Astrocyte of the cerebellum (primary cell): Measurements from ENCODE around the gene TMEM63C.

Experiments used
- DNase-seq: peaks from one replicate; pipeline ENCODE4 v3.0.0-alpha.2; 2011; ENCODE audit warnings: low read depth
- H3K4me3 ChIP-seq: 2 replicates; pipeline ENCODE4 v1.5.1; 2011; ENCODE audit warnings: mild to moderate bottlenecking, low read depth, low read length, moderate library complexity
- in situ Hi-C: cut with HindIII; loops from 2 replicates; pipeline ENCODE4 v1.10.0; 2017; ENCODE audit warnings: low sequenced_read_pairs
- TF ChIP-seq, protein P1 (sequence below): IDR thresholded peaks from 2 replicates; pipeline ENCODE4 v1.5.1; 2012; ENCODE audit warnings: low read length, low read depth, moderate library complexity, mild to moderate bottlenecking; ENCODE audit errors: missing control alignments

Gene TMEM63C

GRCh38 chr14:77222546-77223225 lies 41.1 kb downstream of the TMEM63C start:
- in situ Hi-C loops: no loop called here
- TF ChIP-seq, protein P1, sequence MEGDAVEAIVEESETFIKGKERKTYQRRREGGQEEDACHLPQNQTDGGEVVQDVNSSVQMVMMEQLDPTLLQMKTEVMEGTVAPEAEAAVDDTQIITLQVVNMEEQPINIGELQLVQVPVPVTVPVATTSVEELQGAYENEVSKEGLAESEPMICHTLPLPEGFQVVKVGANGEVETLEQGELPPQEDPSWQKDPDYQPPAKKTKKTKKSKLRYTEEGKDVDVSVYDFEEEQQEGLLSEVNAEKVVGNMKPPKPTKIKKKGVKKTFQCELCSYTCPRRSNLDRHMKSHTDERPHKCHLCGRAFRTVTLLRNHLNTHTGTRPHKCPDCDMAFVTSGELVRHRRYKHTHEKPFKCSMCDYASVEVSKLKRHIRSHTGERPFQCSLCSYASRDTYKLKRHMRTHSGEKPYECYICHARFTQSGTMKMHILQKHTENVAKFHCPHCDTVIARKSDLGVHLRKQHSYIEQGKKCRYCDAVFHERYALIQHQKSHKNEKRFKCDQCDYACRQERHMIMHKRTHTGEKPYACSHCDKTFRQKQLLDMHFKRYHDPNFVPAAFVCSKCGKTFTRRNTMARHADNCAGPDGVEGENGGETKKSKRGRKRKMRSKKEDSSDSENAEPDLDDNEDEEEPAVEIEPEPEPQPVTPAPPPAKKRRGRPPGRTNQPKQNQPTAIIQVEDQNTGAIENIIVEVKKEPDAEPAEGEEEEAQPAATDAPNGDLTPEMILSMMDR: no peak
- no peak overlapping the region for H3K4me3 ChIP-seq
- DNase-seq: no peak

DNA sequence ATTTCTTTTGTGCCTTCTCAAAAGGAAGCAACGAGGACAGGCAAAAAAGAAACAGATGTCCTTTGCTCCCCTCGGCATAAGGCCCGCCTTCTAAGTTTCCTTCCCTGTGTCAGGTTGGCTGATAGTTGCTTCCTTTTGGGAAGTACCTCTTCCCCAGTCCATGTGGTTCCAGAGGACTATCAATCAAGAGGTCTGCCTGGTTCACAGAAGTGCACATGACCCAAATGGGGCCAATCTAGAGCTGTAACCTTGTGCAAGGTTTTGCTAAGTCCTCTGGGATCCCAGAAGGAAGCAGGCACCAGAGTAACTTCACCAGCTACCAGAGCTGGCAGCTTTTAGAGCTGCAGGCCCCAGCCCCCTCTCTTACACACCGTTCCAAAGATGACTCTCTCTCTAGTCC lies 42.6 kb downstream of the TMEM63C start:
- DNase-seq: no peak
- H3K4me3 ChIP-seq: no peak overlapping the region
- TF ChIP-seq, protein P1: no peak
- in situ Hi-C loops: no loop called here

- TF ChIP-seq, protein P1: no peak
- in situ Hi-C loops: no loop called here
Measured at GRCh38 chr14:77225254-77225653, 43.7 kb downstream of the TMEM63C start.

GRCh38 chr14:77225892-77226557 lies 44.4 kb downstream of the TMEM63C start:
- DNase-seq: no peak
- in situ Hi-C loops: no loop called here
- TF ChIP-seq, protein P1: no peak
- no peak overlapping the region for H3K4me3 ChIP-seq

More at GRCh38 chr14:77225254-77225653, 43.7 kb downstream of the TMEM63C start:
- no peak for DNase-seq
- H3K4me3 ChIP-seq: no peak overlapping the region

GRCh38 chr14:77228056-77228455 lies 46.5 kb downstream of the TMEM63C start:
- no peak for DNase-seq
- no peak overlapping the region for H3K4me3 ChIP-seq
- TF ChIP-seq, protein P1: no peak
- in situ Hi-C loops: no loop called here

DNA sequence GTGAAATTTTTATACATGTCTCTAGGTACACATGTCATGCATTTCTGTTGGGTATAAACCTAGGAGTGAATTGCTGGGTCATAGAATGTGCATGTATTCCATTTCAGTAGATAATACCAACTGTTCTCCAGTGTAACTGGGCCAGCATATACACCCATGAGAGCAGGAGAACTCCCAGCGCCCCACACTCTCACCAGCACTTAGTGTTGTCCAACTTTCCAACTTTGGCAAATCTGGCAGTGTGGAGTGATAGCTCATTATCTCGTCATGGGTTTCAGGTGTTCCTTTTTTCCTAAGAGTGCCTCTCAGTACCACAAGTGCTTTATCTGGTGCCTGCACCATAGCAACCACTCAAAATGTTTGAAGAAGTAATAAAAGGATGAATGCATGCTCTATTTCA lies 49.3 kb downstream of the TMEM63C start:
- in situ Hi-C loops: no loop called here

More for the DNA sequence above, 49.3 kb downstream of the TMEM63C start:
- no peak for DNase-seq
- no peak overlapping the region for H3K4me3 ChIP-seq
- TF ChIP-seq, protein P1: no peak
